Measurements from ENCODE around the gene LDB3. TPM values are rescaled to one million over a fixed set of nuclear protein-coding genes. Genes with fewer than 3 reads are reported as not detected.

The LDB3 gene
- total RNA-seq, 2 donors from 2014 or later = 0.66 to 0.78 TPM

DNA sequence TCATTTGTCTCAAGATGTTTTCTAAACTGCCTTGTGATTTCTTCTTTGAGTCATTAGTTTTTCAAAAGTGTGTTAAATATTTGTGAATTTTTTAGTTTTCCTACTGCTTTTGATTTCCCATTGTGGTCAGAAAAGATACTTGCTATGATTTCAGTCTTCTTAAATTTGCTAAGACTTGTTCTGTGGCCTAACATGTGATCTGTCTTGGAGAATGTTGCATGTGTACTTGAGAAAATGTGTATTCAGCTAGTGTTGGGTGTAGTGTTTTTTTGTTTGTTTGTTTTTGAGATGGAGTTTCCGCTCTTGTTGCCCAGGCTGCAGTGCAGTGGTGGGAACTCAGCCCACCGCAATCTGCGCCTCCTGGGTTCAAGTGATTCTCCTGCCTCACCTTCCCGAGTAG, 116.7 kb downstream of the LDB3 start:
- H3K27me3 ChIP-seq = no peaks in the 10 kb centered on the region
- TF ChIP-seq, protein P1, sequence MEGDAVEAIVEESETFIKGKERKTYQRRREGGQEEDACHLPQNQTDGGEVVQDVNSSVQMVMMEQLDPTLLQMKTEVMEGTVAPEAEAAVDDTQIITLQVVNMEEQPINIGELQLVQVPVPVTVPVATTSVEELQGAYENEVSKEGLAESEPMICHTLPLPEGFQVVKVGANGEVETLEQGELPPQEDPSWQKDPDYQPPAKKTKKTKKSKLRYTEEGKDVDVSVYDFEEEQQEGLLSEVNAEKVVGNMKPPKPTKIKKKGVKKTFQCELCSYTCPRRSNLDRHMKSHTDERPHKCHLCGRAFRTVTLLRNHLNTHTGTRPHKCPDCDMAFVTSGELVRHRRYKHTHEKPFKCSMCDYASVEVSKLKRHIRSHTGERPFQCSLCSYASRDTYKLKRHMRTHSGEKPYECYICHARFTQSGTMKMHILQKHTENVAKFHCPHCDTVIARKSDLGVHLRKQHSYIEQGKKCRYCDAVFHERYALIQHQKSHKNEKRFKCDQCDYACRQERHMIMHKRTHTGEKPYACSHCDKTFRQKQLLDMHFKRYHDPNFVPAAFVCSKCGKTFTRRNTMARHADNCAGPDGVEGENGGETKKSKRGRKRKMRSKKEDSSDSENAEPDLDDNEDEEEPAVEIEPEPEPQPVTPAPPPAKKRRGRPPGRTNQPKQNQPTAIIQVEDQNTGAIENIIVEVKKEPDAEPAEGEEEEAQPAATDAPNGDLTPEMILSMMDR (IDR thresholded peaks at IDR 0.05) = no peak
- no peak for TF ChIP-seq POLR2A (IDR thresholded peaks at IDR 0.05)
- intact Hi-C loops (cut with DNase I) = no loop called here
- peak overlapping the region in 2 of 4 donors; percentile 70 to 71 for H3K27ac ChIP-seq
- H3K4me3 ChIP-seq = no peak overlapping the region
- H3K36me3 ChIP-seq (replicated peaks in 1 of 2; ENCODE audit: insufficient read depth in 1 of 2, low read depth in 2 of 2) = no peaks in the 10 kb centered on the region
- peaks cover 20% of the 10 kb centered on the region for H3K4me1 ChIP-seq
- H3K9me3 ChIP-seq = no peaks in the 10 kb centered on the region
- no peak for ATAC-seq
- no peak for DNase-seq
- 98% methylated on average over 4 of the region's 4 CpGs for WGBS, 2 donors

Other genes starting within 250 kb of the LDB3 start
- 10 to 100 TPM; 24.1 to 38.9 TPM for gene WAPL, start 146.7 kb upstream of the LDB3 start, total RNA-seq
- gene OPN4, start 14.0 kb upstream of the LDB3 start, total RNA-seq = not detected
- 10 to 100 TPM in 1 of 2 donors, 1 to 10 TPM in 1; 9.9 to 12.2 TPM for gene BMPR1A, start 88.1 kb downstream of the LDB3 start, total RNA-seq